HG03575 (cell line): ENCODE results near the gene MYCN.

Experiments used
- ATAC-seq: cut with Tn5 transposase; IDR thresholded peaks from one replicate; pipeline ENCODE4 v1.9.1; 2021; ENCODE audit not compliant: unreplicated experiment, insufficient number of reproducible peaks, low FRiP score; ENCODE audit errors: extremely low read depth

The MYCN gene

GRCh38 chr2:15969214-15969613, 28.9 kb downstream of the MYCN start:
- ATAC-seq = no peak

DNA sequence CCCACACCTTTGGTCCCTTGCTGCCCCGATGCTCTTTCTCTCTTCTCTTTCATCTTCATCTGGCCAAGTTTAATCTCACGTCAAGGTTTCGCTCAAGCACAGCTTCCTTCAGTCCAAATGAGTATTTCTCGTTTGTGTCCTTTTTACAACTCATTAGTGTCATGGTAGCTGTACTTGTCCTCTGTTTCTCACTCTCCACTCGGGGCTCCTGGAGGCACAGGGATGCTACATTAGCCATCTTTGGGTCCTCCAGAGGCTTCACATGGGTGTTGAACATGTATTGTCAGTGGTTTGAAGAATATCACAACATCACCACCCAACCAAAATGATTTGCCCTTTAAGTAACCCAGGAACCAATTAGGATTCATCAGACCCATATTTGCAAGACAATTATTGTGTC, 30.4 kb downstream of the MYCN start:
- ATAC-seq = no peak

- ATAC-seq = no peak
Measured at GRCh38 chr2:15971351-15971750, 31.0 kb downstream of the MYCN start.

- no peak for ATAC-seq
Measured at GRCh38 chr2:15971831-15972522, 31.6 kb downstream of the MYCN start.

GRCh38 chr2:15973481-15974401, 33.4 kb downstream of the MYCN start:
- ATAC-seq = no peak

GRCh38 chr2:15974565-15975260, 34.4 kb downstream of the MYCN start:
- ATAC-seq = no peak

DNA sequence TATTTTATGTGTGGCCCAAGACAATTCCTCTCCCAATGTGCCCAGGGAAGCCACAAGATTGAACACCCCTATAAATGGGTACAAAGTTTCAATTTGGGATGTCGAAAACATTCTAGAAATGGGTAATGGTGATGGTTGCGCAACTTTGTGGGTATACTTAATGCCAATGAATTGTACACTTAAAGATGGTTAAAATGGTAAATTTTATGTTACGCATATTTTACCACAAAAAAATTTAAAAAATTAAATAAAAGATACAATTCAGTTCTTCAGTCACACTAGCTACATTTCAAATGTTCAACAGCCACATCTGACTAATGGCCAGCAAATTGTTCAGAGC, 34.9 kb downstream of the MYCN start:
- ATAC-seq = no peak

GRCh38 chr2:15975676-15976075, 35.3 kb downstream of the MYCN start:
- ATAC-seq = no peak

DNA sequence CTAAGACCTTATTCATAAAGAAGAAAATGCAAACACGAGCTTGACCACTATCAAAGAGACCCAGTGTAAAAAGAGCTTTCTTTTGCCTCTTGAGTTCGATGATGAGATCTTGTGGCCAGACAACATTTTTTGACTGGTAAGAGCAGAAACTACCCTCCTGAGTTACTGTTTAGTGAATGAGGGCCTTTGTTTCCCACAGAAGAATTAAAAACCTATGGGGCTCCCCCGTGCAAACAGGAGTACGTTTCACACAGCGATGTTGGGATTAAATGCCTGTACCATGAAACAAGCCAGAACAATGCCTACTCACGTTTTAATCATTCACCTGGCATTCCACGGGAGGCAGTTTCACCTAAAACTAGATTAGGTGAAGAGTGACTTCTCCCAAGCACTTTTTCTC, 36.0 kb downstream of the MYCN start:
- no peak for ATAC-seq

- no peak for ATAC-seq
Measured at GRCh38 chr2:15979051-15979758, 38.9 kb downstream of the MYCN start.

DNA sequence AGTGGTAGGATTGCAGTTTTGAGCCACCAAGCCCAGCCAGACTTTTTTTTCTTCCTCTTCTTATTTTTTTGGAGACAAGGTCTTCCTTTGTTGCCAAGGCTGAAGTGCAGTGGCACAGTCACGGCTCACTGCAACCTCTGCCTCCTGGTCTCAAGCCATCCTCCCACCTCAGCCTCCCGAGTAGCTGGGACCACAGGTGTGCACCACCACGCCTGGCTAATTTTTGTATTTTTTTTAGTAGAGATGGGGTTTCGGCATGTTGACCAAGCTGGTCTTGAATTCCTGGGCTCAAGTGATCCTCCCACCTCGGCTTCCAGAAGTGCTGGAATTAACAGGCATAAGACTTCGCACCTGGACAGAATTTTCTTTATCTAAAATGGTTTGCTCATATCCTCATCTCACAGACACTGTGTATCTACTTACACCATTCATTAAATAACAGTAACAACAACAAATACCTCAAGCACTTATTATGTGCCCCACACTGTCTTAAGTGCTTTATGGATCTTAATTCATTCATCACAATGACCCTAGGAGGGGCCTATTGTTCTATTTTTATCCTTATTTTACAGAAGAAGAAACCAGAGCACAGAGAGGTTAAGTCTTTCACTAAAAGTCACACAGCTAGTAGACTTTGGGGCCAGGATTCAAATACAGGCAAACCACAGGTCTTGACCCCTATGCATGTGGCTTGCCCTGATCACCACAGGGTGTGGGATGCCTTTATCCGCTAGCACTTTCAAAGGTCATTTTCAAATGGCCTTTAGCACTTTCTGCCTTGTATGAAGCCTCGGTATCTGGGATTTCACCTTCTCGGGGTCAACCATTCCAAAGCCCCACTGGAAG, 39.6 kb downstream of the MYCN start:
- ATAC-seq = no peak

GRCh38 chr2:15980605-15981098, 40.3 kb downstream of the MYCN start:
- ATAC-seq = no peak

- ATAC-seq = no peak
Measured at GRCh38 chr2:15981646-15982045, 41.3 kb downstream of the MYCN start.

- no peak for ATAC-seq
Measured at GRCh38 chr2:15982285-15983044, 42.1 kb downstream of the MYCN start.

DNA sequence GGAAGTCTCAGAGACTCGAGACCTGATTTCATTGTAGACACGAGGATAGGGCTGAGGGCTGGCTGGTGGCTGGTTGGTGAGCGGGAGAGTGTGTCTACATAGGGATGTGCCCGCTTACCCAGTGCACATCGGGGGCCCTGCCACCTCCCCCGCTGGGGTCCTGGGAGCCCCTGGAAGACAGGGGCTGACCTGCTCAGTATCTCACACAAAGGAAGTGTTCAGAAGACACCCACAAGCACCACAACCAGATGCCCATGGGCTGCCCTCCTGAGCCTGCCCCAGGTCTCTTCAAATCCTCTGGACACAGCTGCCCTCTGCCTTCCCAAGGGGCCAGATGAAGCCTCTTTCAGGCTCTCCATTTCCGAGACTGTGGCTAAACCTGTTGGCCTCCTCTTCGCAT, 43.1 kb downstream of the MYCN start:
- ATAC-seq = no peak

DNA sequence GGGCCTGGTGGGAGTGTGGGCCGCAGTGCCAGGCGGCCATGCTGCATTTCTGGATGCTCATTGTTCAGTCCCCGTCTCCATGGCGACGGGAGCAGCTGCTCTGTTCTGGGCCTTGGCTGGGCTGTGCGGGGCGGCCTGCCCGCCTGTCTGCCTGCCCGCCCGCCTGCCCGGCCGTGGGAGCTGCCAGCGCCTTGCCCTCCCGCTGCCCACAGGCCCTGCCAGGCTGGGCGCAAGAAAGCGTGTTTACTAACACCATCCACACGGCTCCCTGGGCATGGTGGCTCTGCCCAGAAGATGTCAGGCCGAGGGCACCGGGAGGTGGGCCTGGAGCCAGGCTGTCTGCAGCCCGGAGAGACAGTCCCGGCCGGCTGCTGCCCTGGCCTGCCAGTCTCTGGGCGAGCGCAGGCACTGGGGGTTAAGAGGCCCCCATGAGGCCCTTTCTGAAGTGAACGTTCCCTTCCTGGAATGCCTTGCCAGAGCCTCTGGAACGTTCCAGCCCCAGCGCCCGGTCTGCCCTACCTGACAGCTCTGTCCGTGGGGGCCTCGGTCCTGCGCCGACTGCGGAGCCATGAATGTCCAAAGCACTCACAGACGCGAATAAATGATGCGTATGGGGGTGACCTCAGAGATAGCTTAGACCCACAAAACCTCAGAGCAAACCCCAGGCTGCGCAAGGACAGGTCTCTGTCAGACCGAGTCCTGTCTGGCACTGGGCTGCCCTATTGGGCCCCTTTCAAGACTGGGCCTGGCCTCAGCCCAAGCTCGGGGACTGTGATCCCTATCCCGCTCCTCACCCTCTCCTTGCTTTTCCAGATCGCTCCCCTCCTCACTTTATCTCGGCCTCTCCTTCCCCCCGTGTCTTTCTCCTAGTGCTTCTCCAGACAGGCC, 44.3 kb downstream of the MYCN start:
- ATAC-seq = no peak

- ATAC-seq = no peak
Measured at GRCh38 chr2:15985531-15985930, 45.2 kb downstream of the MYCN start.
